Amniotic epithelial cell (primary cell): Measurements from ENCODE around the gene PPL.
"Not testable (repeated sequence)": the region's sequence is repeated elsewhere in the genome, so short reads cannot be mapped to it uniquely, and the experiment has no call there.

Experiments
- DNase-seq: peaks from one replicate; pipeline ENCODE4 v3.0.0-alpha.2; 2010; ENCODE audit warnings: low read depth

Gene PPL

GRCh38 chr16:4904942-4905615, 31.9 kb downstream of the PPL start:
- DNase-seq = no peak

- DNase-seq = no peak
Observed at GRCh38 chr16:4904108-4904941, 32.6 kb downstream of the PPL start.

- DNase-seq = no peak
Observed at GRCh38 chr16:4902038-4902437, 34.9 kb downstream of the PPL start.

- no peak for DNase-seq
Observed at GRCh38 chr16:4900750-4901149, 36.2 kb downstream of the PPL start.

- no peak for DNase-seq
Observed at GRCh38 chr16:4900036-4900435, 36.9 kb downstream of the PPL start.

GRCh38 chr16:4899474-4899846, 37.5 kb downstream of the PPL start:
- DNase-seq = no peak

GRCh38 chr16:4898811-4899473, 38.0 kb downstream of the PPL start:
- no peak for DNase-seq

GRCh38 chr16:4897328-4897727, 39.6 kb downstream of the PPL start:
- DNase-seq = no peak

GRCh38 chr16:4896761-4897160, 40.2 kb downstream of the PPL start:
- not testable (repeated sequence) for DNase-seq

- DNase-seq = no peak
Observed at GRCh38 chr16:4895366-4895765, 41.6 kb downstream of the PPL start.

GRCh38 chr16:4894276-4895150, 42.4 kb downstream of the PPL start:
- DNase-seq = no peak

GRCh38 chr16:4893103-4893862, 43.7 kb downstream of the PPL start:
- no peak for DNase-seq

- DNase-seq = peak; percentile 18
Observed at GRCh38 chr16:4892361-4893102, 44.4 kb downstream of the PPL start.

GRCh38 chr16:4891886-4892216, 45.1 kb downstream of the PPL start:
- no peak for DNase-seq

GRCh38 chr16:4891097-4891885, 45.7 kb downstream of the PPL start:
- no peak for DNase-seq

- DNase-seq = no peak
Observed at GRCh38 chr16:4890686-4891085, 46.3 kb downstream of the PPL start.

- DNase-seq = no peak
Observed at GRCh38 chr16:4890026-4890425, 46.9 kb downstream of the PPL start.

GRCh38 chr16:4888428-4889135, 48.4 kb downstream of the PPL start:
- DNase-seq = peak; percentile 27

- DNase-seq = no peak
Observed at GRCh38 chr16:4886151-4886550, 50.8 kb downstream of the PPL start.
